HepG2 (cell line): ENCODE results near the gene DSG2.

ENCODE experiments used
- ARID3A ChIP-seq: IDR thresholded peaks from 2 replicates; pipeline ENCODE4 v1.6.1; 2012; ENCODE audit warnings: low read depth, low read length, improper control_type of control experiment
- ATF3 ChIP-seq: sonication (generic); formaldehyde crosslinking; IDR thresholded peaks from 2 replicates; pipeline ENCODE4 v1.4.0; 2020; ENCODE audit warnings: missing genetic modification reagents
- BHLHE40 ChIP-seq: IDR thresholded peaks from 2 replicates; pipeline ENCODE4 v1.6.1; 2011; ENCODE audit warnings: low read length, improper control_type of control experiment
- CTCF ChIP-seq: sonication (generic); formaldehyde crosslinking; IDR thresholded peaks from 2 replicates; pipeline ENCODE4 v1.5.0; 2020; ENCODE audit warnings: mild to moderate bottlenecking, missing genetic modification reagents, moderate library complexity
- FOXP1 ChIP-seq, 2 experiments: fragments of 450-650 bp in 1 of 2; IDR thresholded peaks; 2 replicates each; pipeline ENCODE4 v1.6.1; 2017 to 2018; ENCODE audit warnings: antibody characterized with exemption in 1 of 2
- GLI4 ChIP-seq: sonication (generic); formaldehyde crosslinking; IDR thresholded peaks from 2 replicates; pipeline ENCODE4 v1.5.1; 2020; ENCODE audit warnings: missing genetic modification reagents, mild to moderate bottlenecking, moderate library complexity, borderline replicate concordance
- HDAC2 ChIP-seq: sonication (generic); formaldehyde crosslinking; IDR thresholded peaks from 2 replicates; pipeline ENCODE4 v1.4.0; 2020; ENCODE audit warnings: missing genetic modification reagents
- MAFG ChIP-seq: sonication (generic); formaldehyde crosslinking; IDR thresholded peaks from 2 replicates; pipeline ENCODE4 v1.5.1; 2020; ENCODE audit warnings: mild to moderate bottlenecking, missing genetic modification reagents
- MED1 ChIP-seq: sonication (generic); formaldehyde crosslinking; IDR thresholded peaks from 2 replicates; pipeline ENCODE4 v1.4.0; 2020; ENCODE audit warnings: missing genetic modification reagents
- SETDB1 ChIP-seq: sonication (generic); formaldehyde crosslinking; IDR thresholded peaks from 2 replicates; pipeline ENCODE4 v1.5.1; 2020; ENCODE audit warnings: missing genetic modification reagents, mild to moderate bottlenecking, borderline replicate concordance
- TBX2 ChIP-seq: sonication (generic); formaldehyde crosslinking; IDR thresholded peaks from 2 replicates; pipeline ENCODE4 v1.5.0; 2020; ENCODE audit warnings: missing genetic modification reagents, mild to moderate bottlenecking, borderline replicate concordance
- ZNF430 ChIP-seq: sonication (generic); formaldehyde crosslinking; IDR thresholded peaks from 2 replicates; pipeline ENCODE4 v1.9.0; 2021; ENCODE audit warnings: mild to moderate bottlenecking, missing genetic modification reagents

- no peak for TF ChIP-seq MED1 (CRISPR knock-in tag)
- no peak for TF ChIP-seq SETDB1 (CRISPR knock-in tag)
- TF ChIP-seq BHLHE40: no peak
- no peak for TF ChIP-seq GLI4
- TF ChIP-seq ATF3: no peak
- no peak for TF ChIP-seq ARID3A
- no peak for TF ChIP-seq HDAC2 (CRISPR knock-in tag)
- TF ChIP-seq MAFG (CRISPR knock-in tag): no peak
- TF ChIP-seq ZNF430 (CRISPR knock-in tag): no peak
- no peak for TF ChIP-seq TBX2 (CRISPR knock-in tag)
- TF ChIP-seq CTCF (CRISPR knock-in tag): no peak
- TF ChIP-seq FOXP1 (IDR thresholded peaks at IDR 0.05): no peak
- TF ChIP-seq FOXP1 (CRISPR knock-in tag; IDR thresholded peaks at IDR 0.05): 0 out of 2 replicates have a peak, but pooled peaks have one; percentile 29
Observed at GRCh38 chr18:31575515-31576257, 77.7 kb downstream of the DSG2 start.
